ENCODE results near the gene LSM7.

DNA sequence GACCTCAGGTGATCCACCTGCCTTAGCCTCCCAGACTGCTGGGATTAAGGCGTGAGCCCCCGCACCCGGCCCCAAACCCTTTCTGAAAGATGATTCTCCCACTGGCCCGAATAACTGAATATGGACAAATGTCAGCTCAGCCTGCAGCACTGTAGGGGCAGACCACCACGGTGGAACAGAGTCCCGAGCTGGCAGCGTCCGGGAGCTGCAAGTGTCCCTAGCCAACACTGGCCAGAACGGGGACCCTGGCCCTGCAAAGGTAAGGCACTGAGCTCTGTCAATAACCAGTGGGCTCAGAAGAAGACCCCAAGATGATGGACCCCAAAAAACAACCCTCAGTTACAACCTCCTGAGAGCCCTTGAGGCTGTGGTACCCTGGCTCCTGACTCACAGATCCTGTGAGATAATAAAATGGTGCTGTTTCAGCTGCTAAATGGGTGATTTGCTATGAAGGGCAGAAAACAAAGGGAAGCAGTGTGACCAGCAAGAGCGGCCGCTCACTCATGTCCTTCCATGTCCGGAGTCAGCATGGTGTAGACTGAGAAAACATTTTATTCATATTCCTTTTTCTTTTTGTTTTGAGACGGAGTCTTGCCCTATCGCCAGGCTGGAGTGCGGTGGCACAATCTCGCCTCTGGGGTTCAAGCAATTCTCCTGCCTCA lies 1.6 kb downstream of the LSM7 start:
- no peak for TF ChIP-seq POLR2AphosphoS5 (IDR thresholded peaks at IDR 0.05)
- no peak for TF ChIP-seq POLR2A (IDR thresholded peaks at IDR 0.05)
- TF ChIP-seq, protein P1, sequence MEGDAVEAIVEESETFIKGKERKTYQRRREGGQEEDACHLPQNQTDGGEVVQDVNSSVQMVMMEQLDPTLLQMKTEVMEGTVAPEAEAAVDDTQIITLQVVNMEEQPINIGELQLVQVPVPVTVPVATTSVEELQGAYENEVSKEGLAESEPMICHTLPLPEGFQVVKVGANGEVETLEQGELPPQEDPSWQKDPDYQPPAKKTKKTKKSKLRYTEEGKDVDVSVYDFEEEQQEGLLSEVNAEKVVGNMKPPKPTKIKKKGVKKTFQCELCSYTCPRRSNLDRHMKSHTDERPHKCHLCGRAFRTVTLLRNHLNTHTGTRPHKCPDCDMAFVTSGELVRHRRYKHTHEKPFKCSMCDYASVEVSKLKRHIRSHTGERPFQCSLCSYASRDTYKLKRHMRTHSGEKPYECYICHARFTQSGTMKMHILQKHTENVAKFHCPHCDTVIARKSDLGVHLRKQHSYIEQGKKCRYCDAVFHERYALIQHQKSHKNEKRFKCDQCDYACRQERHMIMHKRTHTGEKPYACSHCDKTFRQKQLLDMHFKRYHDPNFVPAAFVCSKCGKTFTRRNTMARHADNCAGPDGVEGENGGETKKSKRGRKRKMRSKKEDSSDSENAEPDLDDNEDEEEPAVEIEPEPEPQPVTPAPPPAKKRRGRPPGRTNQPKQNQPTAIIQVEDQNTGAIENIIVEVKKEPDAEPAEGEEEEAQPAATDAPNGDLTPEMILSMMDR (IDR thresholded peaks at IDR 0.05): no peak
- no peak for TF ChIP-seq EP300 (IDR thresholded peaks at IDR 0.05)
